NCI-H1694 treated with DMSO at 0.1 percent for 48 hours (cell line): ENCODE data around the gene TLCD1.
"Not testable (repeated sequence)": the region's sequence is repeated elsewhere in the genome, so short reads cannot be mapped to it uniquely, and the experiment has no call there.

ENCODE experiments used
- DNase-seq: peaks from one replicate; lab custom pipeline; 2025; lab: John Stamatoyannopoulos, UW

The TLCD1 gene

DNA sequence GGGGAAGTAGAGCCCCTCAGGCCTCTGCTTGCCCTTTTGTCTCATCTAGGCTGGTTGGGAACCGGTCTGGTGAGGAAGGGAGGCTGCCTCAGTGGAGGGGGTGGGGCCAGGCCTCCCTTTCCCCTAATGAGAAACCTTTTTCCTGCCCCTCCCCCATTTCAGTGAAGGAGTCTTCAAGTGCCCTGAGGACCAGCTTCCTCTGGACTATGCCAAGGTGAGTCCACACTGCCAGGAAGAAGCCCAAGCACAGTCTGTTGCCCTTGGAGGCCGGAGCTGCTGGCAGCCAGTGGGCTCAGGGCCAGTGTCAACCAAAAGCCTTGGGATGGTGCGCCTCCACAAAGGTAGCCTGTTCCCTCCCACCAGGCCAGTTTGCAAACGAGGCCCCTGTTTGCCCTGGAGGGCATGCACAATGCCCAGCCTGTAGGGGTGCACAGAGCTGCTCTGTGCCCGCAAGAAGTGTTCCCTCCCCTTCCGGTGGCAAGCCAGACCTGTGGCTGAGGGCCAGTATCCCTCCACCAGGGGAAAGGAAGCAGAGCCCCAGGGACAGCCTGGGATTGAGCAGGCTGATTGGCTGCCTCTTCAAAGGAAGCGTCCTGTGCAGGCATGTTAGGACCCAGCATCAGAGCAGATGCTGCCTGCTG, 21.1 kb upstream of the TLCD1 start:
- DNase-seq, result peak; percentile 58

DNA sequence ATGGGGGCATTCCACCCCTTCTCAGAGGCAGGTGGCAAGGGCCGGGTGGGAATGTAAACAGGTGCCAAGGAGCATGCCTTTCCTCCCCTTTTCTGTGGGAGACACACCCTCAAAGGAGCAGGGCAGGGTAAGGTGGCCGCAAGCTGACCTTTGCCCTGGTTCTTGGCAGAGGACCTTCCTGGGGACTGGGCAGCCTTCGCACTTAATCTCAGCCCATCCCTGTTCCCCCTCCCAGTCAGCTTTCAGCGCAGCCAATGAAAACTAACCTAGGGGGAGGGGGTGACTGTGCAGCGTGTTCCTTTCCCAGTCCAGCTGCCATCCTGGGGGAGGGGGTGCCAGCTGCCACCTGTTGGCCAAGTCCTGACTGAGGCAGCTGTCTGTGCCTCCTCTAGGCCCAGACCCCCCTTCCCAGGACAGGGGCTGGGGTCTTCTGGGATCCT, 20.6 kb upstream of the TLCD1 start:
- peak; percentile 80 for DNase-seq

DNA sequence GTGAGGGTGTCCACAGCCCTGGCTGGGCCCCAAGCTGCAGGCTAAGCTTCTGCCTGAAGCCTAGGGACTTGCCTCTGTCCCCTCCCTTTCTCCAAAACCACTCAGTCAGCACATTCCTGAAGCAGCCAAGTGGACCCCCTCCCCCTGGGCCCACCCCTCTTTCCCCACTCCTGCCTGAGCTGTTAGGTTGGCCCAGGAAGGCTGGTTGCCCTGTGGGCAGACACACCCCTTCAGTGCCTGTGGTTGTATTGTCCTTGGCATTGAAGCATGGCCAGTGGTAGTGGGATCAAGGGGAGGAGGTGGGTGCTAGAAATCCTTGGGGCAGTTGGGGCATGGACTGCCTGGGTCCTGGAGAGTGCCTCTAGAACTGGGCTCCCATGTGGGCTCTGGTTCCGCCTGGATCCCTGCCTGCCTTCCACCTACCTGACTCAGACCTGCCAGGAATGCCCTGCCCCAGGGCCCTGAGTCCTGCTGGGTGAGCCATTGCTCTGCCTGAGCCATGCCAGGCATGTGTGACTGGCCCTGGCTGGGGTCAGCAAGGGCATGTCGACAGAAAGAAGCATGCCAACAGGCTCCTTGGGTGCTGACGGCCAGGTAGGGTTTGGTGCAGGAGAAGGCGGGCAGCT, 19.9 kb upstream of the TLCD1 start:
- DNase-seq, result no peak

DNA sequence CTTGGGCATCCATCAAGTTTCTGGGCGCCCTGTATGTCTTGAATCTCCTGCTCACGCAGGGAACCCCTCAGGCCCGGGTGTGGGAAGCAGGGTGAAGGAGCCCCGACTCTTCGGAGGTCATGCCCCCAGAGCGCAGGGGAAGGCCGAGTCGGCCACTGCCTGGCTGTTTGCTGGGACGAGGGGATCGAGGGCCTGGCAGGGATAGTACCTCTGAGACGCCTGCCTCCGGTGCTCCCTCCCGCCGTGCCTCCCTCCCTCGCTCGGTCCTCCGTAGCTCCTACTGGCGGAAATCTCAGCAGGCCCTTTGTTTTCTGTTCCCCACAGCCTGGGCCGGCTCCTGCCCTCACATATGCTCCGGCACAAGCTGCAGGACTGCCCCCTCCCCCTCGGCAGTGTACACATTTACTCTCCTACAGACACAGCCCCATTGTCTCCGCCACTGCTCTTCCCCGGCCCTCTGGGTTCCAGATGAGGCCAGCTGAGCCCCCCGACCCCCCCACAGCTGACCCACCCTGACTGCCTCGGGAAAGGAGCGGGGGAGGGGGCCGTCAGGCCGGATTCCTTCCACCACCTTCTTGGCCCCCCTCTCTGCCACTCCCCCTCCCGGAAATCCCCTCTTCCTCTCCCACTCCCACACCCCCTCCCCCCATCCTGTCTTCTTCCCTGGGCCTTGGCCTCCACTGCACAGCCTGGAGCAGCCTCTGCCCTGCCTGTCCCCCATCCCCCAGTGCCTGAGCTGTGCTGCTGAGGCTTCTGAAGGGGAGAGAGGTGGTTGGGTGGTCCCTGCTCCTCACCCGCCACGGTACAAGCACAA, 19.1 kb upstream of the TLCD1 start:
- DNase-seq, result no peak

DNA sequence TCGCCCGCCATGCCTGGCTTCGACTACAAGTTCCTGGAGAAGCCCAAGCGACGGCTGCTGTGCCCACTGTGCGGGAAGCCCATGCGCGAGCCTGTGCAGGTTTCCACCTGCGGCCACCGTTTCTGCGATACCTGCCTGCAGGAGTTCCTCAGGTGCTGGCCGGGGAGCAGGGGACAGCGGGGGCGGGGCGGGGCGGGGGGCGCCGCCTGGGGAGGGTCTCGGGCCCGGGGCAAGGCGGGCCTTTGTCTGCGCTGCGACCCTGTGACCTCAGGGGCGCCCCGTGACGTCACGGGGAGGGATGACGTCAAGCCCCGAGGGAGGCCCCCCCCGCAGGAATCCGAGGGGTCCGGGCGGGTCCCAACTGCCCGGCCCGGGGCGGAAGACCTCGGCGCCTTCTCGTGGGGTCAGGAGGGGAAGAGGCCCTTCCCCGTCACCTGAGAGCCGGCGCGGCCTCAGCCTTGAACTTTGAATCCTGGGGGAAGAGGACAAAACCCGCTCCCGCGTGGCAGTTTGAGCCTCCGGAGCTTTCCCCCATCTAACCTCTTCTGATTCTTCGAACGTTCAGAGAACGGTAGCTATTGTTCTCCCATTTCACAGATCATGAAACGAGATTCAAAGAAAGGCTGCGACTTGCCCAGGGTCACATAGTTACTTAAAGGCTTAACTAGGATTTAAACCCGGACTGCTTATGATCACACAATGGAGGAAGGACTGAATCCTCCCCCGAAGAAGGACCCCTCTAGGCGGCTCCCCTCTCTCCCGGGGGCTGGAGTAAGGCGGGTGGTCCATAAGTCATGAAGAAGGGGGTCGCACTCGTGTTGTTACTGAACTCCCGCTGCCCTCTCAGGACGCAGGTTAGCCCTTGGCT, 18.3 kb upstream of the TLCD1 start:
- DNase-seq, result no peak

DNA sequence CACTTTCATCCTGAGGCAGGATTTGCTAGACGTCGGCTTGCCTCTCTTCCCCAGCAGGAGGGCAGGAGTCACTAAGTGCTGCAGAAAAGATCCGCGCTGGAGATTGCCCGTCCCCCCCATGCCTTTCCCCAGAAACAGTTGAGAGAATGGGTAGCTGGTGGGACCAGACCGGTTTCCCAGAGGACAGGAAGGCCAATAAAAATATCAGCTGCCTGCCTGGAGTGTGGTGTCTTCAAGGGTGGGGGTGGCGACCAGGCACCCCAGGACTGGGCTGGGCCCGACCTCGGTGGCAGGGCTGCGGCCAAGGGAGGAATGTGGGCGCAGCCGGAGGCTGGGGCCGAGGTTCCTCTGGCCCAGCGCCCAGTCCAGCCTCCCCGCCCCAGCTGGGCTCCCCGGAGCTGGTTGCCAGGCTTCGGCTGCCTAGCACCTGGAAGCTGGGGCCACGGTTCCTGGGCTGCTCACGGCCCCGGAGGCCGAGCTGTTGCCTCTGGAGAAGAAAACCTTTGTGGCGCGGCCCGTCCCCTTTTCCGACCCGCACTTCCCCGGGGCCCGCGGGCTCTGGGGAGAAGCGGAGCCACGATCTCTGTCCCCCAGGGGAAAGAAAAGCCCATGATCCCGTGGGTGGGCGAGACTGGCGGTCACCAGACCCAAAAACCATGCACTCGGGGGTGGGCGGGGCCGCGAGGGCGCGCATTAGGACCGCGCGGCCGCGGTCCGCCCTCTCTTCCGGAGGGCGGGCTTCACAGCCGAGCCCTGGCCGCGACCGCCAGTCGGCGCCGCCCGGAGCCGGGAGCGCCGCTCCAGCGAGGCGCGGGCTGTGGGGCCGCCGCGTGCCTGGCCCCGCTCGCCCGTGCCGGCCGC, 17.4 kb upstream of the TLCD1 start, which contains the start of gene TRAF4:
TRAF4 (plus strand) TSS at position 769 of the 861 bp plus-strand sequence. CDS start 102 bp downstream, outside the sequence.
- peak; percentile 61 for DNase-seq

DNA sequence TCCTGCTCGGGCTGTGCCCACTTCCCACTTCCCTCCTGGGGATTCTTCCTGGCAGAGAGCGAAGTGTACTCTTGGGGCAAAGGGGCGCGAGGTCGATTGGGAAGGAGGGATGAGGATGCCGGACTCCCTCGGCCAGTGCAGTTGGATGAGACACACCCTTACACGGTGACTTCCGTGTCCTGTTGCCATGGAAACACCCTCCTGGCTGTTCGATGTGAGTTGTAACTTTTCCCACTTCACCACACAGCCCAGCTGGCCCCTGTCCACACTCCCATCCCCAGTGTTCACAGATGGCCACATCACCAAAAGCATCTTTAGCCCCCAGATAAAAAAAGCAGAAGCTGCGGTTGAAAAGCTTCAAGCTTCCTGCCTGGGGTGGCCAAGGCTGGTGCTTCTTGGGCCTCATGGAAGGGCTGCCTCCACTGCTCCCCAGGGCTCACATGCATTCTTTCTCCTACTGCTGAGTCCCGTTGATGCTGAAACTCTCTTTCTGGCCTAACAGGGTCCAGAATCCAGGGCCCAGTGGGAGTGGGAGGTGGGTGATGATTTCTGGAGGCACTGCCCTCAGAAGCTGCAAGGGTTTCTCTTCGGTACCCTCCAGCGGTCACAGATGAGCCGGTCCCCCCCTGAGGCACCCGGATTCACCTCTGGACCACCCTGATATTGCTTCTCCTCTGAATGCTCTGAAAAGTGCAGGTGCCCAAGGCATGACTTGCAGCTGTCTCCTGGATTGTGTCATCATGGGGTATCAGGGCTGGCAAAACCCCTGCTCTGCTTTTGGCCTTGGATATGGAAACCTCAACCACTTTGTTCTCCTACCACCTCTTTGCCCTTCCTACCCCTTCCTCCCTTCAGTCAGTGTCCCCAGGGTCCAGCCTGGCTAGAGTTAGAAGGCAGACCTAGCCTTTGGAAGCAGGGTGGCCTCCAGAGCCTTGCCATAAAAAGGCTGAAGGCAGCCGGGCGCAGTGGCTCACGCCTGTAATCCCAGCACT, 15.6 kb upstream of the TLCD1 start:
- no peak for DNase-seq

DNA sequence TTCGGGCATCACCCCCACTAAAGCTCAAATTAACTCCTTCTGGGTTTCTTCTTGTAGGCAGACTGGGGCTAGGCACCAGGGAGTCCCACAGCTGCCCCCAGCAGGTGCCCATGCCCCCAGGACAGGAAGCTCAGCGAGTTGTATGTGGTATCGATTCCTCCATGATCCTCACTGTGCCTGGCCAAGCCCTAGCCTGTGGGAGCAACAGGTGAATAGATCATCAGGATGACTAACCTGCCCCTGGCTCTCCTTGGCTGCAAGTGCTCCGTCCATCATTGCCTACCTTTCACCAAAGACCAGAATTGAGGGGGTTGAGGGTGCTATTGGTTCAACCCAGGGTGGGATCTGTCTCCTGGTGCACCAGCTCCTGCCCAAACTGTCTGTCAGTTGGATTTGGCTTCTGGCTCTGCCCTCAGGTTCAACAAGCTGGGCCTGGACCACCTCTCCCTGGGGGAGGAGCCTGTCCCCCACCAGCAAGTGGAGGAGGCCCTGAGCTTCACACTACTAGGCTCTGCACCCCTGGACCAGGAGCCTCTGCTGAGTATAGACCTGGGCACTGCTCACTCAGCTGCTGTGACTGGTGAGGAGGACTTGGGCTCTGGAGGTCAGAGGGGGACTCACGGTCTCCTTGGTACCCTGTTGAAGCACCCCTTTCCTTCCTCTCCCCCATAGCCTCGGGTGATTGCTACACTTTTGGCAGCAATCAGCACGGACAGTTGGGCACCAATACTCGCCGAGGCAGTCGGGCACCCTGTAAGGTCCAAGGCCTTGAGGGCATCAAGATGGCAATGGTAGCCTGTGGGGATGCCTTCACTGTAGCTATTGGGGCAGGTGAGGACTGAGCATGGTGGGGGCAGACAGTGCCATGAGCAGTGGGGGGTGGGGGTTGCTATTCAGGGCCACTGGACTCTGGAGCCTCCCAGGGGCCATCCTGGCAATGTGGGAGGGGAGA, 14.6 kb upstream of the TLCD1 start:
- DNase-seq, result no peak

DNA sequence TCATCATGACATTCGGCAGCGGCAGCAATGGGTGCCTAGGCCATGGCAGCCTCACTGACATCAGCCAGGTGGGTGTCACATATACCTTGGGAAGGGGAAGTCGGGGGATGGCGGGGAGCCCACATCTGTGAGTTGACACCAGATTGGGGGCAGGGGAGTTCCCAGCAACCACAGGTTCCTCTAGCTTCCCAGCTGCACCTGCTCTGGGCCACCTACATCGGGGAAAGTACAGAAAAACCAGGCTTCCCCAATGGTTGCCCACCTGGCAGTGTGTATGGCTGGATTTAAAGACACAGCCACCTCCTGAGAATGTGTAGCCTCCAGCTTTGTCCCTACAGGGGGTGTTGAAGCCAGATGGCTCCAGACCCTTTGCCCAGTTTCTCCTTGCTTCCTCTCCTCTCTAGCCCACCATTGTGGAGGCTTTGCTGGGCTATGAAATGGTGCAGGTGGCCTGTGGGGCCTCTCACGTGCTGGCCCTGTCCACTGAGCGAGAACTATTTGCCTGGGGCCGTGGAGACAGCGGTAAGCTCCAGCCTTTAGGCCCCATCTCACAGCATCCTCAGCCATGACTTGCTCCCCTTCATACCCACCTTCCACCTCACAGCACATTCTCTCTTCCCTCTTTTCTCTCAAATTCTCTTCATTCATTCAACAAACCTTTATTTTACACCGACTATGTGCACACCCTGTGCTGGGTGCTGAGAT, 12.8 kb upstream of the TLCD1 start:
- no peak for DNase-seq

DNA sequence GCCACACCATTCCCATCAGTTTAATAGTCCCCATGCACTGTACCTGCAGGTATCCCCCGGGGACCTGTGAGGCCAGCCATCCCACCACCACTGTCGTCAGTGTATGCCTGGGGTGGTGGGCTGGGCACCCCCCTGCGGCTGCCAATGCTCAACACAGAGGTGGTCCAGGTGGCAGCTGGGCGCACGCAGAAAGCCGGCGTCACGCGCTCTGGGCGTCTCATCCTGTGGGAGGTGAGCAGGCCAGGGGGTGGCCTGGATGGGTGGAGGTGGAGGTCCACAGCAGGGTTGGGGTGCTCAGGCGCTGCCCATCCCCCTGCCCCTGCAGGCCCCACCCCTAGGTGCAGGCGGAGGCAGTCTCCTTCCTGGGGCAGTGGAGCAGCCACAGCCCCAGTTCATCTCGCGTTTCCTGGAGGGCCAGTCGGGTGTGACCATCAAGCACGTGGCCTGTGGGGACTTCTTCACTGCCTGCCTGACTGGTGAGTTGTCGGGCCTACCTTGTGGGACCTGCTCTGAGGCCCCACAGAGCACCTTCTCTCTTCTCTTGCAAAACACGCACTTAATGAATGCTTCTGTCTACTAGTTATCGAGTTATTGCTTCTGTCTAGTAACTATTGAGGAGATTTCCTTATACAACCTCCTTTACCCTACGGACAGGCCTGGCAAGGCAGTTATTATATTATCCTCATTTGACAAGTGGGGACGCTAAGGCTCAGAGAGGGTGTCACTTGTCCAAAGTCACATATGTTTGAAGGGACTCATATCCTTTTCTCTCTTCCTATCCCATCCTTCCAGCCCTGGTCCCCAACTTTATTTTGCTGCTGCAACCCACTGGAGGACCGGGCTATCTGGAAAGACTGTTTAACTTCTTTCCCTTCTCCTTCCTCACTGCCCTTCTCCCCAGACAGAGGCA, 12.0 kb upstream of the TLCD1 start:
- no peak for DNase-seq

DNA sequence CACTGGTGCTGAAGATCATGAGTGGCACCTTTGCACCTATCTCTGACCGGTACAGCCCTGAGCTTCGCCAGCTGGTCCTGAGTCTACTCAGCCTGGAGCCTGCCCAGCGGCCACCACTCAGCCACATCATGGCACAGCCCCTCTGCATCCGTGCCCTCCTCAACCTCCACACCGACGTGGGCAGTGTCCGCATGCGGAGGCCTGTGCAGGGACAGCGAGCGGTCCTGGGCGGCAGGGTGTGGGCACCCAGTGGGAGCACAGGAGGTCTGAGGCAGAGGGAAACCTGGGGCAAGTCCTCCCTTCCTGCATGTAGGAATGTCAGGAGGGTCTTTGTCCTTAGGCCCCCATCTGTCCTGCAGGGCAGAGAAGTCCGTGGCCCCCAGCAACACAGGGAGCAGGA, 11.3 kb upstream of the TLCD1 start:
- DNase-seq, result no peak

DNA sequence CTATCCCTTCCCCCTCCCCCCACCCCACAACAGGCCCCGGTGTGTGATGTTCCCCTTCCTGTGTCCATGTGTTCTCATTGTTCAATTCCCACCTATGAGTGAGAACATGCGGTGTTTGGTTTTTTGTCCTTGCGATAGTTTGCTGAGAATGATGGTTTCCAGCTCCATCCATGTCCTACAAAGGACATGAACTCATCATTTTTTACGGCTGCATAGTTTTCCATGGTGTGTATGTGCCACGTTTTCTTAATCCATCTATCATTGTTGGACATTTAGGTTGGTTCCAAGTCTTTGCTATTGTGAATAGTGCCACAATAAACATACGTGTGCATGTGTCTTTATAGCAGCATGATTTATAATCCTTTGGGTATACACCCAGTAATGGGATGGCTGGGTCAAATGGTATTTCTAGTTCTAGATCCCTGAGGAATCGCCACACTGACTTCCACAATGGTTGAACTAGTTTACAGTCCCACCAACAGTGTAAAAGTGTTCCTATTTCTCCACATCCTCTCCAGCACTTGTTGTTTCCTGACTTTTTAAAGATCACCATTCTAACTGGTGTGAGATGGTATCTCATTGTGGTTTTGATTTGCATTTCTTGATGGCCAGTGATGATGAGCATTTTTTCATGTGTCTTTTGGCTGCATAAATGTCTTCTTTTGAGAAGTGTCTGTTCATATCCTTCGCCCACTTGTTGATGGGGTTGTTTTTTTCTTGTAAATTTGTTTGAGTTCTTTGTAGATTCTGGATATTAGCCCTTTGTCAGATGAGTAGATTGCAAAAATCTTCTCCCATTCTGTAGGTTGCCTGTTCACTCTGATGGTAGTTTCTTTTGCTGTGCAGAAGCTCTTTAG, 10.1 kb upstream of the TLCD1 start:
- DNase-seq, result not testable (repeated sequence)

DNA sequence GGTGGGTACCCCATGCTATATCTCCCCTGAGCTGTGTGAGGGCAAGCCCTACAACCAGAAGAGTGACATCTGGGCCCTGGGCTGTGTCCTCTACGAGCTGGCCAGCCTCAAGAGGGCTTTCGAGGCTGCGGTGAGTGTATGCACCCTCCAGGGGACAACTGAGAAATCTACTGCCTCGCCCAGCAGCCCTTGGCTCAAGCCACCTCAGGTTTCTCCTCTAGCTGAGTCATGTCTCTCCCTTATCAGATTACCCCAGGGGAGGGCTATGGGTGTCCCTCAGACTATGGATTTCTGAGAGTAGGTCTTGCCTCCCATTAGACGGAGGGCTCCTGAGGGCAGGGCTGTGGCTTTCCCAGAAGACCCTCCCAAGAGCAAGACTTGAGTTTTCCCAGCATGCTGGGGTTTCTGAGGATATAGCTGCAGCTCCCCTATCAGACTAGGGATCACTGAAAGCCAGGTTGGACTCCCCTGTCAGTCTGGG, 9.2 kb upstream of the TLCD1 start:
- DNase-seq, result no peak

DNA sequence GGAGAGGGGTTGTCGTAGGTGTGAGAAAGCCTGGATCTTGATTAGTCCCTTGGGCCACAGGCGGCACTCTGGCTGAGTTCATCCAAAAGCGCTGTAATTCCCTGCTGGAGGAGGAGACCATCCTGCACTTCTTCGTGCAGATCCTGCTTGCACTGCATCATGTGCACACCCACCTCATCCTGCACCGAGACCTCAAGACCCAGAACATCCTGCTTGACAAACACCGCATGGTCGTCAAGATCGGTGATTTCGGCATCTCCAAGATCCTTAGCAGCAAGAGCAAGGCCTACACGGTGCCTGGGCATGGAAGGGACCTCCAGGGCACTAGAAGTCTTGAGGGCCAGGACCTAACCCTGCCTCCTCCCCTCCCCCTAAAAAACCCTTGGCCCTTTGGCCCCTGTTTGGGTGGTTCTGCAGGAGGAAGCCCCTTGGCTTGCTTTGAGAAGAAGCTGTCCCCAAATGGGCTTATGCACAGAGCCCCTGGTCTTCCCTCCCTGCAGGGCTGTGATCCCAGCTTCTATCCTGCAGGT, 8.7 kb upstream of the TLCD1 start:
- no peak for DNase-seq

DNA sequence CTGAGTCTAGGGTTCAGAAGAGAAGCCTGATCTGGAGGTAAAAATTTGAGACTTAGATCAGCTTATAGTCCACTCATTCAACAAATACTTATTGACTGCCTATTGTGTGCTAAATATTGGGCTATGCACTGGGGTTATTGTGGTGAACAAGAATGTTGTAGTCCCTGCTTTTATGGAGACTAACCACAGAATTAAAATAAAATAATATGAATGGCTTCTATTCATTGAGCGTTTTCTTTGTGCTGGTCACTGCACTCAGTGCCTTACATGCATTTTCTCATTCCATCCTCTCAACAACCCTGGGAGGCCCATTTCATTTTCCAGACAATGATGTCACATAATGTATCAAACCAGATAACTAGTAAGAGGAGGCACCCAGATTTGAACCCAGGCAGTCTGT, 7.3 kb upstream of the TLCD1 start:
- no peak for DNase-seq

DNA sequence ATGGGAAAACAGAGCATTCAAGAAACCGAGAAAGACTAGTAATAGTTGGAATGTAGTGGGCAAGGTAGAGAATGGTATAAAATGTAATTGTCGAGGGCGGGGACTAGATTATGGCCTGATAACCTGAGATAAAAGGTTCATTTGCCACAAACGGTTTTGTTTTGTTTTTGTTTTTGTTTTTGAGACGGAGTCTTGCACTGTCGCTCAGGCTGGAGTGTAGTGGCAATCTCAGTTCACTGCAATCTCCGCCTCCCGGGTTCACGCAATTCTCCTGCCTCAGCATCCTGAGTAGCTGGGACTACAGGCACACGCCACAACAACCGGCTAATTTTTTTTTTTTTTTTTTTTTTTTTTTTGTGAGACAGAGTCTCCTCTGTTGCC, 3.9 kb upstream of the TLCD1 start:
- no peak for DNase-seq
